PC-9 (cell line): ENCODE results near the gene POT1. TPM values are rescaled to one million over a fixed set of nuclear protein-coding genes. Genes with fewer than 3 reads are reported as not detected.

Source experiments
- BruUV-seq: library from RNA; stranded (reverse); fragments of 400-500 nt; replicated peaks from 2 replicates; lab custom pipeline; 2021; lab: Mats Ljungman, UMichigan
- CTCF ChIA-PET: fragments of 300-600 bp; sonication (Branson Sonifier 250); formaldehyde crosslinking; loops from one replicate; lab custom pipeline; 2022; ENCODE audit warnings: antibody characterized with exemption; lab: Charles Lee
- POLR2A ChIA-PET: fragments of 300-600 bp; sonication (Branson Sonifier 250); formaldehyde crosslinking; loops from one replicate; lab custom pipeline; 2022; ENCODE audit warnings: antibody characterized with exemption; ENCODE audit not compliant: unreplicated experiment; lab: Charles Lee
- DNase-seq, 2 experiments: peaks; one replicate each; pipeline versions ENCODE4 v3.0.0 to v3.0.0-alpha.2; 2015 to 2022; ENCODE audit warnings: mixed read lengths in 1 of 2
- H2AFZ ChIP-seq: fragments of 200-600 bp; sonication (generic); 2 replicates; pipeline ENCODE4 v1.8.1; 2017; ENCODE audit warnings: antibody characterized with exemption
- H3F3A ChIP-seq: fragments of 200-600 bp; sonication (generic); 2 replicates; pipeline ENCODE4 v1.8.1; 2017; ENCODE audit warnings: antibody characterized with exemption, mild to moderate bottlenecking, low read depth; ENCODE audit not compliant: insufficient read depth
- H3K27ac ChIP-seq: fragments of 200-600 bp; sonication (generic); 2 replicates; pipeline ENCODE4 v1.6.1; 2016; ENCODE audit warnings: mixed run types
- H3K27me3 ChIP-seq: fragments of 200-600 bp; sonication (generic); 2 replicates; pipeline ENCODE4 v1.6.1; 2016; ENCODE audit warnings: low read depth, mixed run types; ENCODE audit not compliant: insufficient read depth
- H3K36me3 ChIP-seq: fragments of 200-600 bp; sonication (generic); 2 replicates; pipeline ENCODE4 v1.6.1; 2016; ENCODE audit warnings: low read depth, mixed run types
- H3K4me1 ChIP-seq: fragments of 200-600 bp; sonication (generic); replicated peaks from 2 replicates; pipeline ENCODE4 v1.6.1; 2016; ENCODE audit warnings: mixed run types; ENCODE audit not compliant: insufficient read depth
- H3K4me2 ChIP-seq: fragments of 200-600 bp; sonication (generic); 2 replicates; pipeline ENCODE4 v1.6.1; 2017; ENCODE audit warnings: mixed run types
- H3K4me3 ChIP-seq: fragments of 200-600 bp; sonication (generic); 2 replicates; pipeline ENCODE4 v1.6.1; 2016; ENCODE audit warnings: mixed run types
- H3K79me2 ChIP-seq: fragments of 200-600 bp; sonication (generic); 2 replicates; pipeline ENCODE4 v1.6.1; 2017; ENCODE audit warnings: low read depth, mixed run types
- H3K9me2 ChIP-seq: fragments of 200-600 bp; sonication (generic); 2 replicates; pipeline ENCODE4 v1.8.1; 2017; ENCODE audit warnings: mild to moderate bottlenecking; ENCODE audit not compliant: insufficient read depth
- H3K9me3 ChIP-seq: fragments of 200-600 bp; sonication (generic); 2 replicates; pipeline ENCODE4 v1.8.1; 2016; ENCODE audit warnings: low read depth; ENCODE audit not compliant: insufficient read depth
- H4K20me1 ChIP-seq: fragments of 200-600 bp; sonication (generic); 2 replicates; pipeline ENCODE4 v1.8.1; 2017; ENCODE audit not compliant: insufficient read depth
- CTCF ChIP-seq: fragments of 200-600 bp; sonication (generic); conservative IDR thresholded peaks from 2 replicates; pipeline ENCODE4 v1.6.1; 2017; ENCODE audit warnings: mixed run types, antibody characterized with exemption, mild to moderate bottlenecking, moderate library complexity
- EZH2 ChIP-seq: fragments of 200-600 bp; sonication (generic); IDR thresholded peaks from 2 replicates; pipeline ENCODE4 v1.8.0; 2017; ENCODE audit warnings: antibody characterized with exemption, low read depth
- intact Hi-C: fragments of 100-400 bp; cut with micrococcal nuclease; formaldehyde crosslinking; loops from one replicate; pipeline ENCODE4 v1.10.0; 2022; ENCODE audit not compliant: unreplicated experiment
- total RNA-seq: library from RNA; stranded (reverse); gene quantifications from 2 replicates; pipeline ENCODE4 v1.2.3, GENCODE V29; 2021

Gene POT1
- total RNA-seq, 1 experiment from 2014 or later: 46.9 TPM

DNA sequence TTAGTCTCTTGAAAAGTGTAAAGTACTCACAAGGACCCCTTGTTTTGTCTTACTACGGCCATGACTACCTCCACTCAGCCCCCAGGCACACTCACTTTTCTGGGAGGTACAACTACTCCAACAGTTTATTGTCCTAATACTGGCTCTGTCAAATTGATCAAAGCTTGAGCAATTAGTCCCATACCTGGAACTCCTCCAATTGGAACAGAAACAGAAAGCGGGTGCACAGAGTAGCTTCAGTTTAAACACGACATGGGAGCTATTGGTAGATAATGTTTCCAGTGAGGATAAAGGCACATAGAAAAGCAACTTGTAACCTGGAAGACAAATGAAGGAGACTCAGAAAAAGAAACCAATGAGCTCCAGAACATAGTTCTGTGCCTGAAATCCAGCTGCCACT lies 156.3 kb downstream of the POT1 start:
- Histone ChIP-seq H2AFZ (no peak overlapping the region), H3K9me3 (no peaks in the 10 kb centered on the region; the same call in 1 of the 2 replicates), H3K36me3 (no peaks in the 10 kb centered on the region), H3K27me3 (no peaks in the 10 kb centered on the region), H3K9me2 (no peaks in the 10 kb centered on the region), H3K27ac (no peak overlapping the region), H3F3A (no peaks in the 10 kb centered on the region), H3K4me1 (no peaks in the 10 kb centered on the region), H3K79me2 (no peaks in the 10 kb centered on the region), H3K4me2 (no peak overlapping the region), H3K4me3 (no peak overlapping the region), H4K20me1 (no peaks in the 10 kb centered on the region)
- TF ChIP-seq EZH2 (no peak), CTCF (no peak)
- BruUV-seq: no TSS peak
- DNase-seq: no peak
- intact Hi-C loops: no loop called here
- ChIA-PET POLR2A (interaction anchor here (0.6 kb wide), 1 partner anchor 285 kb away, joined by 5 read pairs; no protein-coding TSS in a partner anchor), CTCF (no interaction called here)

Other genes starting within 250 kb of the POT1 start
- gene GPR37, start 164.0 kb downstream of the POT1 start, total RNA-seq: 1.8 and 1.9 TPM in 2 replicates